Right atrium auricular region (tissue), 2 donors: ENCODE results near the gene HCRTR2. TPM values are rescaled to one million over a fixed set of nuclear protein-coding genes. Genes with fewer than 3 reads are reported as not detected.
"Not testable (repeated sequence)": the region's sequence is repeated elsewhere in the genome, so short reads cannot be mapped to it uniquely, and the experiment has no call there.

ENCODE experiments used
- DNase-seq: peaks from one replicate; pipeline ENCODE4 v3.0.0-alpha.2; 2019; ENCODE audit warnings: low spot score
- H3K27ac ChIP-seq, 2 donors: fragments of 200-600 bp; sonication (generic); 1 replicate in 1 of 2; 2 replicates in 1 of 2; pipeline ENCODE4 v1.5.1; 2016 to 2019
- H3K27me3 ChIP-seq, 2 donors: fragments of 200-600 bp; sonication (generic); one replicate each; pipeline versions ENCODE4 v1.5.1 to v1.6.0; 2017 to 2019
- H3K36me3 ChIP-seq: fragments of 200-600 bp; sonication (generic); one replicate; pipeline ENCODE4 v1.5.1; 2016
- H3K4me1 ChIP-seq, 2 donors: fragments of 200-600 bp; sonication (generic); one replicate each; pipeline versions ENCODE4 v1.5.1 to v1.6.0; 2017 to 2019
- H3K4me3 ChIP-seq, 2 donors: fragments of 200-600 bp; sonication (generic); 1 replicate in 1 of 2; 2 replicates in 1 of 2; pipeline ENCODE4 v1.5.1; 2017 to 2019; ENCODE audit warnings: mild to moderate bottlenecking in 1 of 2, moderate library complexity in 1 of 2
- H3K9me3 ChIP-seq, 2 donors: fragments of 200-600 bp; sonication (generic); one replicate each; pipeline ENCODE4 v1.5.1; 2019
- total RNA-seq, 2 donors: library from RNA; depleted of rRNA; stranded (reverse); fragments of >200 nt; gene quantifications; one replicate each; pipeline ENCODE4 v1.1.0, GENCODE V29; 2016
- TF ChIP-seq, protein P1 (sequence below), 2 donors: fragments of 200-600 bp; sonication (generic); IDR thresholded peaks; one replicate each; pipeline ENCODE4 v1.5.1; 2019; ENCODE audit warnings: antibody characterized with exemption in 2 of 2

The HCRTR2 gene
- total RNA-seq, 2 donors from 2014 or later, result not detected

DNA sequence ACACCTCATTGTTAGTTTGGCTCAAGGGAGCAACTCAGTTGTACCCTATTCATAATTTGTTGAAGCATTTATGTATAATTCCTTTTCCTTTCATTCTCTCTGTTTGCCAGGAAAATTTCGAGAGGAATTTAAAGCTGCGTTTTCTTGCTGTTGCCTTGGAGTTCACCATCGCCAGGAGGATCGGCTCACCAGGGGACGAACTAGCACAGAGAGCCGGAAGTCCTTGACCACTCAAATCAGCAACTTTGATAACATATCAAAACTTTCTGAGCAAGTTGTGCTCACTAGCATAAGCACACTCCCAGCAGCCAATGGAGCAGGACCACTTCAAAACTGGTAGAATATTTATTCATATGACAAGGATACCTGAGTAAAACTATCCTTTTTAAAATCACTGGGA lies 107.8 kb downstream of the HCRTR2 start:
- H3K4me1 ChIP-seq, result no peaks in the 10 kb centered on the region
- H3K27me3 ChIP-seq, result no peaks in the 10 kb centered on the region
- DNase-seq, result no peak
- no peaks in the 10 kb centered on the region for H3K36me3 ChIP-seq
- no peak overlapping the region for H3K4me3 ChIP-seq
- H3K9me3 ChIP-seq, result no peaks in the 10 kb centered on the region
- H3K27ac ChIP-seq, result no peak overlapping the region
- TF ChIP-seq, protein P1, sequence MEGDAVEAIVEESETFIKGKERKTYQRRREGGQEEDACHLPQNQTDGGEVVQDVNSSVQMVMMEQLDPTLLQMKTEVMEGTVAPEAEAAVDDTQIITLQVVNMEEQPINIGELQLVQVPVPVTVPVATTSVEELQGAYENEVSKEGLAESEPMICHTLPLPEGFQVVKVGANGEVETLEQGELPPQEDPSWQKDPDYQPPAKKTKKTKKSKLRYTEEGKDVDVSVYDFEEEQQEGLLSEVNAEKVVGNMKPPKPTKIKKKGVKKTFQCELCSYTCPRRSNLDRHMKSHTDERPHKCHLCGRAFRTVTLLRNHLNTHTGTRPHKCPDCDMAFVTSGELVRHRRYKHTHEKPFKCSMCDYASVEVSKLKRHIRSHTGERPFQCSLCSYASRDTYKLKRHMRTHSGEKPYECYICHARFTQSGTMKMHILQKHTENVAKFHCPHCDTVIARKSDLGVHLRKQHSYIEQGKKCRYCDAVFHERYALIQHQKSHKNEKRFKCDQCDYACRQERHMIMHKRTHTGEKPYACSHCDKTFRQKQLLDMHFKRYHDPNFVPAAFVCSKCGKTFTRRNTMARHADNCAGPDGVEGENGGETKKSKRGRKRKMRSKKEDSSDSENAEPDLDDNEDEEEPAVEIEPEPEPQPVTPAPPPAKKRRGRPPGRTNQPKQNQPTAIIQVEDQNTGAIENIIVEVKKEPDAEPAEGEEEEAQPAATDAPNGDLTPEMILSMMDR (IDR thresholded peaks at IDR 0.05), result no peak

- no peaks in the 10 kb centered on the region for H3K36me3 ChIP-seq
- H3K27me3 ChIP-seq, result no peaks in the 10 kb centered on the region
- DNase-seq, result no peak
- TF ChIP-seq, protein P1 (IDR thresholded peaks at IDR 0.05), result no peak
- H3K4me1 ChIP-seq, result no peaks in the 10 kb centered on the region
- H3K9me3 ChIP-seq, result no peaks in the 10 kb centered on the region
- no peak overlapping the region for H3K27ac ChIP-seq
- no peak overlapping the region for H3K4me3 ChIP-seq
These were observed 112.5 kb downstream of the HCRTR2 start for GRCh38 chr6:55286824-55287223.

GRCh38 chr6:55290736-55291135 lies 116.4 kb downstream of the HCRTR2 start:
- no peak for DNase-seq
- TF ChIP-seq, protein P1 (IDR thresholded peaks at IDR 0.05), result no peak
- H3K4me1 ChIP-seq, result no peaks in the 10 kb centered on the region
- no peaks in the 10 kb centered on the region for H3K27me3 ChIP-seq
- H3K9me3 ChIP-seq, result no peaks in the 10 kb centered on the region
- no peak overlapping the region for H3K27ac ChIP-seq
- no peaks in the 10 kb centered on the region for H3K36me3 ChIP-seq
- H3K4me3 ChIP-seq, result no peak overlapping the region

- Histone ChIP-seq H3K4me3 (no peak overlapping the region), H3K27ac (no peak overlapping the region), H3K36me3 (no peaks in the 10 kb centered on the region), H3K27me3 (no peaks in the 10 kb centered on the region), H3K9me3 (peaks cover 0 to 9% of the 10 kb centered on the region in 2 donors), H3K4me1 (no peaks in the 10 kb centered on the region)
- DNase-seq, result no peak
- TF ChIP-seq, protein P1 (IDR thresholded peaks at IDR 0.05), result no peak
These were observed 118.8 kb downstream of the HCRTR2 start for GRCh38 chr6:55293116-55293515.

DNA sequence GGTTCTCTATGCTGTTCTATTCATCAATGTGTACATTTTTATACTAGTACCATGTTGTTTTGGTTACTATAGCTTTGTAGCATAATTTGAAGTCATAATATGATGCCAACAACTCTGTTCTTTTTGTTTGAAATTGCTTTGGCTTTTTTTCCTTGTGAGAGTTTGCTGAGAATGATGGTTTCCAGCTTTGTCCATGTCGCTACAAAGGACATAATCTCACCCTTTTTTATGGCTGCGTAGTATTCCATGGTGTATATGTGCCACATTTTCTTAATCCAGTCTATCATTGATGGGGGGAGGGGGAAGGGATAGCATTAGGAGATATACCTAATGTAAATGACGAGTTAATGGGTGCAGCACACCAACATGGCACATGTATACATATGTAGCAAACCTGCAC lies 122.9 kb downstream of the HCRTR2 start:
- not testable (repeated sequence) for H3K4me1 ChIP-seq, H3K36me3 ChIP-seq, H3K27ac ChIP-seq, H3K27me3 ChIP-seq, H3K4me3 ChIP-seq, DNase-seq, H3K9me3 ChIP-seq

DNA sequence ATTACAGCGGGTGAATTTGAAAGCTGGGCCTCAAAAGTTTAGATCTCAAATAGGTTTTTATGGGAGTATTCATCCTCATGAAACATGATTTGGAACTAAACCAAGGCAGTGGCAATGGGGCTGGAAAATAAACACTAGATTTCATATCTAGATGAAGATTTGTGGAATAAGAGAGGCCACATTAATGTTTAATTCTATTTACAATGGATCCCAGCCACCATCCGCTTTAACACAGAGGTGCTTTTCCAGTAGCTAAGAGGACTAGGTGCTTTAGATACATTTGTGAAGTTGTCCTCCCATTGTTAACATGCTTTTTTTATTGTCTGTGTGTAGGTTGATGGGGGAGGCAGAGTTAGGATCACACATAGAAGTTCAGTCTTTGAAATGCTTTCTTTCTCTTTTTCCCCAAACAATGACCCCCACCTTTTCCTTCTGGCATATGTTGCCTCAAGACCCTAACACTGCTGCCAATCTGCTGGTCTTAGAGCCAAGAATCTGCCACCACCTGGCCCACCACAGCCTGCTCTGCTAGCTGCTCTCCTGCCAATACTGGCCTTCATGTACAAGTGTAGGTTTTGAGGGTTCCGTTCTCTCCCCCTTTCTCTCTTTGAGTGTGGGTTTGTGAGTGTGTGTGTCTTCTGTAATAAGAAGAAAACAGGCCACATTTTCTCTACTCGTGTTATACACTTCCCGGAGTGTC lies 125.1 kb downstream of the HCRTR2 start:
- no peak for DNase-seq
- H3K4me1 ChIP-seq, result no peaks in the 10 kb centered on the region
- peaks cover 0 to 9% of the 10 kb centered on the region in 2 donors for H3K9me3 ChIP-seq
- TF ChIP-seq, protein P1 (IDR thresholded peaks at IDR 0.05), result no peak
- no peak overlapping the region for H3K27ac ChIP-seq
- H3K27me3 ChIP-seq, result no peaks in the 10 kb centered on the region
- H3K36me3 ChIP-seq, result no peaks in the 10 kb centered on the region
- H3K4me3 ChIP-seq, result no peak overlapping the region
